Stimulated activated CD8-positive, alpha-beta memory T cell treated with anti-CD3 and anti-CD28 coated beads, Interleukin-4, amount 100 ng/mL, for 4 hours (primary cell): ENCODE results near the gene C3orf85.

Experiments
- DNase-seq, 2 donors: peaks; one replicate each; pipeline ENCODE4 v3.0.0-alpha.2; 2020; ENCODE audit warnings: low read depth in 2 of 2, low spot score in 1 of 2

C3orf85 gene

GRCh38 chr3:109149078-109149477 is 12.6 kb downstream of the C3orf85 start:
- no peak for DNase-seq

- no peak for DNase-seq
Measured at GRCh38 chr3:109152320-109152719, 15.8 kb downstream of the C3orf85 start.

GRCh38 chr3:109154979-109155378 is 18.5 kb downstream of the C3orf85 start:
- no peak for DNase-seq

- DNase-seq: no peak
Measured at GRCh38 chr3:109155828-109156227, 19.3 kb downstream of the C3orf85 start.

- DNase-seq: no peak
Measured at GRCh38 chr3:109161487-109162123, 25.1 kb downstream of the C3orf85 start.

- DNase-seq: no peak
Measured at GRCh38 chr3:109165905-109166304, 29.4 kb downstream of the C3orf85 start.

- DNase-seq: no peak
Measured at GRCh38 chr3:109171479-109171878, 35.0 kb downstream of the C3orf85 start.

GRCh38 chr3:109175411-109175810 is 38.9 kb downstream of the C3orf85 start:
- DNase-seq: no peak

- no peak for DNase-seq
Measured at GRCh38 chr3:109176726-109177125, 40.2 kb downstream of the C3orf85 start.

- DNase-seq: no peak
Measured at GRCh38 chr3:109177908-109178307, 41.4 kb downstream of the C3orf85 start.

GRCh38 chr3:109178708-109179107 is 42.2 kb downstream of the C3orf85 start:
- DNase-seq: no peak

GRCh38 chr3:109184726-109185125 is 48.2 kb downstream of the C3orf85 start:
- DNase-seq: no peak

- DNase-seq: no peak
Measured at GRCh38 chr3:109187390-109187789, 50.9 kb downstream of the C3orf85 start.

GRCh38 chr3:109188741-109189140 is 52.2 kb downstream of the C3orf85 start:
- no peak for DNase-seq

- DNase-seq: no peak
Measured at GRCh38 chr3:109191421-109191820, 54.9 kb downstream of the C3orf85 start.

- DNase-seq: no peak
Measured at GRCh38 chr3:109195815-109196214, 59.3 kb downstream of the C3orf85 start.
